LNCAP (cell line): Measurements from ENCODE around the gene SORL1-AS1.

ENCODE experiments used
- CTCF ChIP-seq: fragments of 450-650 bp; IDR thresholded peaks from 2 replicates; pipeline ENCODE4 v1.5.1; 2017; ENCODE audit warnings: mild to moderate bottlenecking

Gene SORL1-AS1

GRCh38 chr11:121439759-121440158, 13.0 kb downstream of the SORL1-AS1 start:
- TF ChIP-seq CTCF: no peak

GRCh38 chr11:121439337-121439736, 13.4 kb downstream of the SORL1-AS1 start:
- no peak for TF ChIP-seq CTCF

- TF ChIP-seq CTCF: no peak
These were observed 15.1 kb downstream of the SORL1-AS1 start for GRCh38 chr11:121437686-121438078.

- TF ChIP-seq CTCF: no peak
These were observed 15.6 kb downstream of the SORL1-AS1 start for GRCh38 chr11:121437018-121437685.

GRCh38 chr11:121435551-121436511, 16.9 kb downstream of the SORL1-AS1 start:
- TF ChIP-seq CTCF: no peak

GRCh38 chr11:121435132-121435531, 17.6 kb downstream of the SORL1-AS1 start:
- no peak for TF ChIP-seq CTCF

- no peak for TF ChIP-seq CTCF
These were observed 20.8 kb downstream of the SORL1-AS1 start for GRCh38 chr11:121431820-121432526.
